ENCODE data around the gene PBX1. TPM values are rescaled to one million over a fixed set of nuclear protein-coding genes. Genes with fewer than 3 reads are reported as not detected.

The PBX1 gene
- total RNA-seq, 2 experiments from 2014 or later = not detected

- H3K4me1 Mint-ChIP-seq (ENCODE audit: low read depth) = no peaks in the 10 kb centered on the region
- no peak for DNase-seq
- ChIA-PET CTCF (no interaction called here), POLR2A (interaction anchor here (0.5 kb wide), 1 partner anchor 31 kb away, joined by 5 read pairs; no protein-coding TSS in a partner anchor)
- intact Hi-C loops (cut with micrococcal nuclease) = no loop called here
- no peak overlapping the region for H3K4me3 Mint-ChIP-seq
- no peaks in the 10 kb centered on the region for H3K27me3 Mint-ChIP-seq
- TF ChIP-seq CTCF (IDR thresholded peaks at IDR 0.05) = no peak
- no peaks in the 10 kb centered on the region for H3K36me3 Mint-ChIP-seq (ENCODE audit: low read depth)
- no peak overlapping the region for H3K27ac Mint-ChIP-seq
- peaks cover 1% of the 10 kb centered on the region for H3K9me3 Mint-ChIP-seq
- no peak for ATAC-seq
These were observed 18.3 kb downstream of the PBX1 start for GRCh38 chr1:164577291-164577690.

- Mint-ChIP-seq H3K27ac (no peak overlapping the region), H3K4me3 (no peak overlapping the region), H3K4me1 (ENCODE audit: low read depth) (no peaks in the 10 kb centered on the region), H3K9me3 (no peaks in the 10 kb centered on the region), H3K36me3 (ENCODE audit: low read depth) (no peaks in the 10 kb centered on the region), H3K27me3 (no peaks in the 10 kb centered on the region)
- CTCF ChIA-PET = no interaction called here
- intact Hi-C loops (cut with micrococcal nuclease) = no loop called here
- no peak for TF ChIP-seq CTCF (IDR thresholded peaks at IDR 0.05)
- POLR2A ChIA-PET = no interaction called here
- ATAC-seq (no peak), DNase-seq (no peak)
These were observed 19.7 kb downstream of the PBX1 start for GRCh38 chr1:164578479-164579200.

GRCh38 chr1:164579381-164579780, 20.4 kb downstream of the PBX1 start:
- POLR2A ChIA-PET = no interaction called here
- CTCF ChIA-PET = no interaction called here
- H3K9me3 Mint-ChIP-seq = no peaks in the 10 kb centered on the region

GRCh38 chr1:164581762-164582161, 22.8 kb downstream of the PBX1 start:
- no peaks in the 10 kb centered on the region for H3K36me3 Mint-ChIP-seq (ENCODE audit: low read depth)
- intact Hi-C loops (cut with micrococcal nuclease) = no loop called here
- no peak overlapping the region for H3K27ac Mint-ChIP-seq
- ATAC-seq (no peak), DNase-seq (no peak)
- H3K27me3 Mint-ChIP-seq = peaks cover 1% of the 10 kb centered on the region
- ChIA-PET CTCF (no interaction called here), POLR2A (no interaction called here)
- H3K4me1 Mint-ChIP-seq (ENCODE audit: low read depth) = no peaks in the 10 kb centered on the region
- no peaks in the 10 kb centered on the region for H3K9me3 Mint-ChIP-seq
- H3K4me3 Mint-ChIP-seq = no peak overlapping the region
- TF ChIP-seq CTCF (IDR thresholded peaks at IDR 0.05) = no peak

More at GRCh38 chr1:164579381-164579780, 20.4 kb downstream of the PBX1 start:
- TF ChIP-seq CTCF (IDR thresholded peaks at IDR 0.05) = no peak
- no peak overlapping the region for H3K4me3 Mint-ChIP-seq
- no peaks in the 10 kb centered on the region for H3K4me1 Mint-ChIP-seq (ENCODE audit: low read depth)
- H3K27me3 Mint-ChIP-seq = no peaks in the 10 kb centered on the region
- intact Hi-C loops (cut with micrococcal nuclease) = no loop called here
- no peak for DNase-seq
- H3K36me3 Mint-ChIP-seq (ENCODE audit: low read depth) = no peaks in the 10 kb centered on the region
- no peak for ATAC-seq
- H3K27ac Mint-ChIP-seq = no peak overlapping the region

GRCh38 chr1:164583196-164583595, 24.2 kb downstream of the PBX1 start:
- TF ChIP-seq CTCF (IDR thresholded peaks at IDR 0.05) = no peak
- Mint-ChIP-seq H3K36me3 (ENCODE audit: low read depth) (no peaks in the 10 kb centered on the region), H3K27ac (no peak overlapping the region), H3K27me3 (peaks cover 1% of the 10 kb centered on the region), H3K4me1 (ENCODE audit: low read depth) (no peaks in the 10 kb centered on the region), H3K9me3 (no peaks in the 10 kb centered on the region), H3K4me3 (no peak overlapping the region)
- DNase-seq (no peak), ATAC-seq (no peak)
- POLR2A ChIA-PET = no interaction called here
- CTCF ChIA-PET = no interaction called here
- intact Hi-C loops (cut with micrococcal nuclease) = no loop called here

All from activated CD8-positive, alpha-beta T cell treated with anti-CD3 and anti-CD28 coated beads for 36 hours (primary cell).